ENCODE data around the gene EHBP1L1. TPM values are rescaled to one million over a fixed set of nuclear protein-coding genes. Genes with fewer than 3 reads are reported as not detected.
A peak's percentile ranks its signal among the peaks of the same experiment; 100 is the strongest.

EHBP1L1 gene
- total RNA-seq, 2 donors from 2014 or later = 6.2 to 9.8 TPM

DNA sequence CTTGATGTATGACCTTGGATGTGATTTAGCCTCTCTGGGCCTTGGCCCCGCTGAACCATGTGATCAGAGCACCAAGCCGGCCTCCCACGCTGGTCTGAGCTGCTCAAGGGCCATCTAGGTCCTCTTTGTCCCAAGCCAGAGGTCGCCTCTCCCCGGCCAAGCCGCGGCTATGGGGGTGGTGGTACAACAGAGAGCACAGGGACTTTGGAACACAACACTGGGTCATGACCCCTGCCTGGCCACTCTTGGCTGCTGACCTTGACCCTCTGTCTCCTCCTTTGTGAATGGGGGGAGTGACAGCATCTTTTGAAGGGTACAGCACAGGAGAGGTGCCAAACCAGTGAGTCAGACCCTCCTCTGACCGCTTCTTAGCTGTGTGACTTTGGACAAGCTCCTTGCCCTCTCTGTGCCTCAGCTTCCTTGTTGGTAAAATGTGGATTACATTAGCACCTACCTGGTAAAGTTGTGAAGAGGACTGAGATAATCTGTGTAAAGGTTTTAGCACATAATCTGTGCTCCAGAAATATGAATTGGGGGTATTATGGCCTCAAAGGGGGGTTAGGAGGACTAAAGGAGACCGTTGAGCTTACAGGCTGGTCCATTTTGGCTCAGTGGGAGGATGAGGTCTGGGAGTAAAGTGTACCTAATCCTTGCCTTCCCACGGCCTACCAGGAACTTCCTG lies 46.2 kb upstream of the EHBP1L1 start:
- no peak for DNase-seq
- no peak overlapping the region for H3K9ac ChIP-seq (ENCODE audit: extremely low read depth, low read length, poor library complexity, severe bottlenecking)
- Mint-ChIP-seq H3K27me3 (ENCODE audit: insufficient read depth) (no peaks in the 10 kb centered on the region), H3K27ac (peak overlapping the region; percentile 10), H3K4me3 (no peak overlapping the region), H3K4me1 (peaks cover 5% of the 10 kb centered on the region), H3K36me3 (ENCODE audit: low read depth) (peaks cover 44% of the 10 kb centered on the region), H3K9me3 (no peaks in the 10 kb centered on the region)
- TF ChIP-seq, protein P1, sequence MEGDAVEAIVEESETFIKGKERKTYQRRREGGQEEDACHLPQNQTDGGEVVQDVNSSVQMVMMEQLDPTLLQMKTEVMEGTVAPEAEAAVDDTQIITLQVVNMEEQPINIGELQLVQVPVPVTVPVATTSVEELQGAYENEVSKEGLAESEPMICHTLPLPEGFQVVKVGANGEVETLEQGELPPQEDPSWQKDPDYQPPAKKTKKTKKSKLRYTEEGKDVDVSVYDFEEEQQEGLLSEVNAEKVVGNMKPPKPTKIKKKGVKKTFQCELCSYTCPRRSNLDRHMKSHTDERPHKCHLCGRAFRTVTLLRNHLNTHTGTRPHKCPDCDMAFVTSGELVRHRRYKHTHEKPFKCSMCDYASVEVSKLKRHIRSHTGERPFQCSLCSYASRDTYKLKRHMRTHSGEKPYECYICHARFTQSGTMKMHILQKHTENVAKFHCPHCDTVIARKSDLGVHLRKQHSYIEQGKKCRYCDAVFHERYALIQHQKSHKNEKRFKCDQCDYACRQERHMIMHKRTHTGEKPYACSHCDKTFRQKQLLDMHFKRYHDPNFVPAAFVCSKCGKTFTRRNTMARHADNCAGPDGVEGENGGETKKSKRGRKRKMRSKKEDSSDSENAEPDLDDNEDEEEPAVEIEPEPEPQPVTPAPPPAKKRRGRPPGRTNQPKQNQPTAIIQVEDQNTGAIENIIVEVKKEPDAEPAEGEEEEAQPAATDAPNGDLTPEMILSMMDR (conservative IDR thresholded peaks at IDR 0.05) = no peak
- H3K4me1 ChIP-seq (ENCODE audit: control insufficient read depth, insufficient read depth, low read length) = no peaks in the 10 kb centered on the region
- H3K27me3 ChIP-seq (ENCODE audit: control insufficient read depth, insufficient read depth, low read length, poor library complexity, severe bottlenecking) = no peaks in the 10 kb centered on the region
- no peak overlapping the region for H3K4me3 ChIP-seq (ENCODE audit: low read length)
- no peak overlapping the region for H3K27ac ChIP-seq (ENCODE audit: low read depth, low read length)
- WGBS, 2 experiments (ENCODE audit: insufficient coverage in 1 of 2, insufficient read length in 1 of 2) = 92% methylated on average over 6 to 10 of the region's 10 CpGs
- H3K9me3 ChIP-seq (ENCODE audit: control insufficient read depth, low read length) = no peaks in the 10 kb centered on the region
- H3K36me3 ChIP-seq (ENCODE audit: control insufficient read depth, insufficient read depth, low read length) = peaks cover 56% of the 10 kb centered on the region

DNA sequence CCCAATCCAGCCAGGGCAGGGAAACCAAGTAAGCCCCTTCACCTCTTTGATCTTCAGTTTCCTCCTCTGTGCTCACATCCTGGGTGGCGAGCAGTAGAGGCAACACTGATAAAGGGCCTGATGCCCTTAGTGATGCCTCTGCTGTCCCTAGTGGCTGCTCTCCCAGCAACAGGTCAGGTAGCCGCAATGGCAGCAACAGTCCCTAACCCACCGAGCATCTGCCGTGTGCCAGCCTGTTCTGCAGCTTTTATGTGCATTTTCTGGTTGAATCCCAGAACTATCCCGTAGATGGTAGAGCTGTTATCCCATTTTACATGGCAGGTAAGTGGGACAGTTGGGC lies 45.7 kb upstream of the EHBP1L1 start:
- Histone ChIP-seq H3K9me3 (ENCODE audit: control insufficient read depth, low read length) (no peaks in the 10 kb centered on the region), H3K27me3 (ENCODE audit: control insufficient read depth, insufficient read depth, low read length, poor library complexity, severe bottlenecking) (no peaks in the 10 kb centered on the region), H3K9ac (ENCODE audit: extremely low read depth, low read length, poor library complexity, severe bottlenecking) (no peak overlapping the region), H3K4me3 (ENCODE audit: low read length) (no peak overlapping the region), H3K27ac (ENCODE audit: low read depth, low read length) (no peak overlapping the region), H3K4me1 (ENCODE audit: control insufficient read depth, insufficient read depth, low read length) (no peaks in the 10 kb centered on the region), H3K36me3 (ENCODE audit: control insufficient read depth, insufficient read depth, low read length) (peaks cover 59% of the 10 kb centered on the region)
- no peaks in the 10 kb centered on the region for H3K27me3 Mint-ChIP-seq (ENCODE audit: insufficient read depth)
- H3K36me3 Mint-ChIP-seq (ENCODE audit: low read depth) = peaks cover 50% of the 10 kb centered on the region
- H3K27ac Mint-ChIP-seq = peak overlapping the region; percentile 10
- peak; percentile 77 for DNase-seq
- TF ChIP-seq, protein P1 (conservative IDR thresholded peaks at IDR 0.05) = peak; percentile 74
- WGBS, 2 experiments (ENCODE audit: insufficient coverage in 1 of 2, insufficient read length in 1 of 2) = 90 to 96% methylated on average over 5 of the region's 5 CpGs
- peaks cover 5% of the 10 kb centered on the region for H3K4me1 Mint-ChIP-seq
- no peaks in the 10 kb centered on the region for H3K9me3 Mint-ChIP-seq
- no peak overlapping the region for H3K4me3 Mint-ChIP-seq

DNA sequence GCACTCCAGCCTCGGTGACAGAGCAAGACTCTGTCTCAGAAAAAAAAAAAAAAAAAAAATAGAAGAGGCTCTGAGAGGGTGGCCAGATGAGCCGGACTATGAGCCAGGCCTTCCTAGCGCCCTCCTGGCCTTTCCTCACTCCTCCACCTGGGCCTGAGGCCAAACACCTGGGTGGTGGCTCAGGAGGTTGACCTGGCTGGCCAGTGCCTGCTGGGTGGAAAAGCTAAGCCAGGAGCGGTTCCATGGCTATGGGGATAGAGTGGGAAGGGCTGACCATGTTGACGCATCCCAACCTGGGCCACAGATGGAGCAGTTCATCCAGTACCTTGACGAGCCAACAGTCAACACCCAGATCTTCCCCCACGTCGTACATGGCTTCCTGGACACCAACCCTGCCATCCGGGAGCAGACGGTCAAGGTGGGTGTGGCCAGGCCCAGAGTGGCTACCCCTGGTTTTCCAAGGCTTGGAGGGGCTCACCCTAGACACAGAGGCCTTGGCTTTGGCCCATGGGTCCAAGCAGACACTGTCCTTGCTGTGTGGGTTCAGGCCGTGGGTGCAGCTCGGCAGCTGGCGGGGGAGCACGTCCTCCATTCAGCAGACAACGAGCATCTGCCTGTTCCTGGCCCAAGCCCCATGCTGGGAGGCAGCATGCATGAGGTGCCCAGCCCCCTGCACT lies 43.3 kb upstream of the EHBP1L1 start:
- Mint-ChIP-seq H3K4me1 (no peaks in the 10 kb centered on the region), H3K4me3 (no peak overlapping the region), H3K36me3 (ENCODE audit: low read depth) (peaks cover 56% of the 10 kb centered on the region), H3K9me3 (no peaks in the 10 kb centered on the region), H3K27me3 (ENCODE audit: insufficient read depth) (peaks cover 1% of the 10 kb centered on the region), H3K27ac (no peak overlapping the region)
- peaks cover 63% of the 10 kb centered on the region for H3K36me3 ChIP-seq (ENCODE audit: control insufficient read depth, insufficient read depth, low read length)
- 93 to 94% methylated on average over 7 to 15 of the region's 15 CpGs for WGBS, 2 experiments (ENCODE audit: insufficient coverage in 1 of 2, insufficient read length in 1 of 2)
- no peak overlapping the region for H3K9ac ChIP-seq (ENCODE audit: extremely low read depth, low read length, poor library complexity, severe bottlenecking)
- no peak overlapping the region for H3K27ac ChIP-seq (ENCODE audit: low read depth, low read length)
- TF ChIP-seq, protein P1 (conservative IDR thresholded peaks at IDR 0.05) = no peak
- H3K27me3 ChIP-seq (ENCODE audit: control insufficient read depth, insufficient read depth, low read length, poor library complexity, severe bottlenecking) = peaks cover 1% of the 10 kb centered on the region
- DNase-seq = no peak
- H3K4me1 ChIP-seq (ENCODE audit: control insufficient read depth, insufficient read depth, low read length) = no peaks in the 10 kb centered on the region
- H3K4me3 ChIP-seq (ENCODE audit: low read length) = no peak overlapping the region
- H3K9me3 ChIP-seq (ENCODE audit: control insufficient read depth, low read length) = no peaks in the 10 kb centered on the region
